CD4-positive, alpha-beta memory T cell (primary cell): ENCODE data around the gene SYNPR. TPM values are rescaled to one million over a fixed set of nuclear protein-coding genes. Genes with fewer than 3 reads are reported as not detected.

Experiments used
- CTCF ChIA-PET: fragments of 350-600 bp; sonication (Branson Sonifier 250); formaldehyde crosslinking; loops from one replicate; lab custom pipeline; 2021; ENCODE audit warnings: inconsistent platforms; ENCODE audit not compliant: partially characterized antibody; lab: Charles Lee
- POLR2A ChIA-PET: fragments of 350-600 bp; sonication (Branson Sonifier 250); formaldehyde crosslinking; loops from one replicate; lab custom pipeline; 2021; ENCODE audit not compliant: partially characterized antibody; lab: Charles Lee
- DNase-seq, 5 donors: peaks; one replicate each; pipeline versions ENCODE4 v3.0.0 to v3.0.0-alpha.2; 2020 to 2022; ENCODE audit warnings: mixed read lengths in 1 of 5
- H3K27ac ChIP-seq: one replicate; pipeline ENCODE4 v1.7.0; 2013; ENCODE audit warnings: low read depth, low read length
- H3K27me3 ChIP-seq: 2 replicates; pipeline ENCODE4 v1.7.0; 2013; ENCODE audit warnings: mild to moderate bottlenecking, low read length, moderate library complexity; ENCODE audit not compliant: insufficient read depth
- H3K36me3 ChIP-seq: 2 replicates; pipeline ENCODE4 v1.7.0; 2013; ENCODE audit warnings: mild to moderate bottlenecking, low read length, moderate library complexity; ENCODE audit not compliant: insufficient read depth
- H3K4me1 ChIP-seq: 2 replicates; pipeline ENCODE4 v1.7.0; 2013; ENCODE audit warnings: mild to moderate bottlenecking, low read length, moderate library complexity; ENCODE audit not compliant: insufficient read depth
- H3K4me3 ChIP-seq, 2 donors: one replicate each; pipeline ENCODE4 v1.7.0; 2013; ENCODE audit warnings: low read length in 2 of 2, mild to moderate bottlenecking in 1 of 2
- H3K9me3 ChIP-seq, 2 donors: one replicate each; pipeline ENCODE4 v1.7.0; 2013; ENCODE audit warnings: low read length in 2 of 2, control low read depth in 1 of 2; ENCODE audit not compliant: control insufficient read depth in 1 of 2
- H3K27ac Mint-ChIP-seq, 7 donors: one replicate each; pipeline ENCODE4 v1.8.0; 2020 to 2021; ENCODE audit warnings: mixed read lengths in 7 of 7, mild to moderate bottlenecking in 6 of 7, inconsistent platforms in 3 of 7, moderate library complexity in 3 of 7
- H3K27me3 Mint-ChIP-seq, 2 donors: one replicate each; pipeline ENCODE4 v1.8.0; 2020 to 2021; ENCODE audit warnings: mixed read lengths in 2 of 2
- H3K36me3 Mint-ChIP-seq, 2 donors: one replicate each; pipeline ENCODE4 v1.8.0; 2020 to 2021; ENCODE audit warnings: mixed read lengths in 2 of 2, inconsistent platforms in 1 of 2, mild to moderate bottlenecking in 1 of 2
- H3K4me1 Mint-ChIP-seq, 4 donors: one replicate each; pipeline ENCODE4 v1.8.0; 2020 to 2021; ENCODE audit warnings: mixed read lengths in 4 of 4, mild to moderate bottlenecking in 1 of 4
- H3K4me3 Mint-ChIP-seq, 8 donors: one replicate each; pipeline ENCODE4 v1.8.0; 2020 to 2021; ENCODE audit warnings: mixed read lengths in 8 of 8, mild to moderate bottlenecking in 7 of 8, moderate library complexity in 6 of 8, inconsistent platforms in 3 of 8
- H3K9me3 Mint-ChIP-seq, 8 donors: one replicate each; pipeline ENCODE4 v1.8.0; 2020 to 2021; ENCODE audit warnings: mixed read lengths in 8 of 8, mild to moderate bottlenecking in 5 of 8, inconsistent platforms in 3 of 8, moderate library complexity in 1 of 8
- intact Hi-C: fragments of 100-400 bp; cut with micrococcal nuclease; formaldehyde crosslinking; loops from one replicate; pipeline ENCODE4 v1.15.1; 2023
- polyA plus RNA-seq, 2 donors: library from polyadenylated mRNA; unstranded; fragments of 300-500 nt; fragmentation: Illumina TruSeq; gene quantifications; one replicate each; pipeline ENCODE4 v1.2.3, GENCODE V29; 2021
- total RNA-seq, 2 experiments: library from RNA; stranded (reverse); gene quantifications; one replicate each; pipeline ENCODE4 v1.2.3, GENCODE V29; 2021

SYNPR gene
- total and polyA plus RNA-seq, 4 experiments from 2014 or later, result not detected

DNA sequence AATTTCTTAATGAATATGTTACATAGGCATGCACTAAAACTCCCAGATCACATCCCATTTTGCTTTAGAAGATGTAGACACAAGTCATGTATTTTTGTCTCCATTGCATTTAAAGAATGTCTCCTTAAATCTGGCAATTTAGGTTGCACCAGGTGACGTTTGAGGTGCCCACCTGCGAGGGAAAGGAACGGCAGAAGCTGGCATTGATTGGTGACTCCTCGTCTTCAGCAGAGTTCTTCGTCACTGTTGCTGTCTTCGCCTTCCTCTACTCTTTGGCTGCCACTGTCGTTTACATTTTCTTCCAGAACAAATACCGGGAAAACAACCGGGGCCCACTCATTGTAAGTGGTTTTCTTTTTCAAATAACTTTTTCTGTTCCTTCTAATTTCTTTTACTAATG lies 278.3 kb downstream of the SYNPR start:
- H3K4me3 ChIP-seq, result no peak overlapping the region
- intact Hi-C loops, result no loop called here
- H3K4me1 Mint-ChIP-seq, result no peaks in the 10 kb centered on the region
- H3K27ac Mint-ChIP-seq, result no peak overlapping the region
- no peaks in the 10 kb centered on the region for H3K27me3 Mint-ChIP-seq
- no peaks in the 10 kb centered on the region for H3K27me3 ChIP-seq
- no peaks in the 10 kb centered on the region for H3K4me1 ChIP-seq
- no peaks in the 10 kb centered on the region for H3K36me3 Mint-ChIP-seq
- no peak overlapping the region for H3K27ac ChIP-seq
- no peak overlapping the region for H3K4me3 Mint-ChIP-seq
- DNase-seq, result no peak
- H3K9me3 ChIP-seq, result no peaks in the 10 kb centered on the region
- H3K9me3 Mint-ChIP-seq, result peaks cover 0 to 2% (median 0%) of the 10 kb centered on the region in 8 donors
- no peaks in the 10 kb centered on the region for H3K36me3 ChIP-seq
- ChIA-PET POLR2A (no interaction called here), CTCF (no interaction called here)

DNA sequence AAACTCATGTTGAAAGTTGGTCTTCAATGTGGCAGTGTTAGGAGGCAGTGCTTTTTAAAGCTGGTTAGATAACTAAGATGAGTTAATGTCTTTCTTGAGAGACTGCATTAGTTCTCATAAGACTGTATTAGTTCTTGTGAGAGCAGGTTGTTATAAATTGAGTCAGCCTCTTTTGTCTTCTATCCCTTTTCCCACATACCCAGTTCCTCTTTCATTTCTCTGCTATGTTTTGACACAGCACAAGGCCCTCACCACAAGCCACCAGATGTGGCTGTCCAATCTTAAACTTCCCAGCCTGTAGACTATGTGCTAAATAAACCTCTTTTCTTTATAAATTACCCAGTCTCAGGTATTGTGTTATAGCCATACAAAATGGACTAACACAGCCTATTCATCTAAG lies 279.8 kb downstream of the SYNPR start:
- intact Hi-C loops, result no loop called here
- Mint-ChIP-seq H3K4me3 (no peak overlapping the region), H3K27ac (no peak overlapping the region), H3K4me1 (no peaks in the 10 kb centered on the region), H3K36me3 (no peaks in the 10 kb centered on the region), H3K27me3 (no peaks in the 10 kb centered on the region), H3K9me3 (peaks cover 0 to 2% (median 0%) of the 10 kb centered on the region in 8 donors)
- H3K27ac ChIP-seq, result no peak overlapping the region
- CTCF ChIA-PET, result no interaction called here
- H3K9me3 ChIP-seq, result no peaks in the 10 kb centered on the region
- H3K4me3 ChIP-seq, result no peak overlapping the region
- no peak for DNase-seq
- POLR2A ChIA-PET, result no interaction called here
- H3K36me3 ChIP-seq, result no peaks in the 10 kb centered on the region
- H3K27me3 ChIP-seq, result no peaks in the 10 kb centered on the region
- H3K4me1 ChIP-seq, result no peaks in the 10 kb centered on the region

DNA sequence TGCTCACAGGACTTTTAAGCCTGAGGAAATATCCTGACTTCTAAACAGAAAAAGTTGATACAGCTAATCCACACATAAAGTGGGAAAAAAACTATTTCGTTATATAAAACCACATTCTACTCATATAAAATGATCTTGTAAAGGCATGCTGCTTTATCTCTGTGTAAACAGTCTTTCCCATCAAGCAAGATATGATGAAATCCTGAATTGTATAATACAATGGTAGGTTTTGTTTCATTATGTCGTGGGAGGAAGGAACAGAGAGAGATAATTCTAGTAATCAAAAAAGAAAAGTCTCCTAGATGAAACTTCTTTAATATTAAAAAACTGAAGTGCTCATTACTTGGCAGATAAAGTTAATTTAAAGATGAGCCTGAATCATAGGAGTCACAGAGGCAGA lies 281.8 kb downstream of the SYNPR start:
- POLR2A ChIA-PET, result no interaction called here
- intact Hi-C loops, result no loop called here
- CTCF ChIA-PET, result no interaction called here

DNA sequence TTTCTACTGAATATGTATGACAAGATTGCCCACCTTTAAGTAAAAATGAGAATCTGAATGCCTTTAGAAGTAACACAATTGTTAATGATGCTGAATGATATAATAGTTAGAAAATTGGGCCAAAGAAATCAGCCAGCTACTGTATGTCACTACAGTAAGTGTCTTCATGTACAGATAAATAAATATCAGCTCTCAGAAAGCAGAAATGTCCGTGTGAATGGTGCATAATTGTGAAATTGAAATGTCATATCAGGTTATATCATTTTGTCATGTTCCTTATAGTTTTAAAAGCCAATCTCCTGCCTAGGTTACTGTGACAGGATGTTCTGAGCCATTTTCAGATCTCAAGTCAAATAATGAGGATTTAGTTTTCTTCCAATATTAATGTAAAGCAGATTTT lies 283.8 kb downstream of the SYNPR start:
- no peaks in the 10 kb centered on the region for H3K9me3 Mint-ChIP-seq
- no peaks in the 10 kb centered on the region for H3K4me1 Mint-ChIP-seq
- no peaks in the 10 kb centered on the region for H3K36me3 Mint-ChIP-seq
- Histone ChIP-seq H3K4me1 (no peaks in the 10 kb centered on the region), H3K27ac (no peak overlapping the region), H3K4me3 (no peak overlapping the region), H3K36me3 (no peaks in the 10 kb centered on the region), H3K27me3 (no peaks in the 10 kb centered on the region), H3K9me3 (no peaks in the 10 kb centered on the region)
- DNase-seq, result no peak
- intact Hi-C loops, result no loop called here
- H3K4me3 Mint-ChIP-seq, result no peak overlapping the region
- H3K27me3 Mint-ChIP-seq, result no peaks in the 10 kb centered on the region
- ChIA-PET POLR2A (no interaction called here), CTCF (no interaction called here)
- H3K27ac Mint-ChIP-seq, result no peak overlapping the region

More for the DNA sequence above, 281.8 kb downstream of the SYNPR start:
- Histone ChIP-seq H3K36me3 (no peaks in the 10 kb centered on the region), H3K27me3 (no peaks in the 10 kb centered on the region), H3K4me1 (no peaks in the 10 kb centered on the region), H3K4me3 (no peak overlapping the region), H3K9me3 (no peaks in the 10 kb centered on the region), H3K27ac (no peak overlapping the region)
- Mint-ChIP-seq H3K9me3 (peaks cover 0 to 2% (median 0%) of the 10 kb centered on the region in 8 donors), H3K4me1 (no peaks in the 10 kb centered on the region), H3K4me3 (no peak overlapping the region), H3K27me3 (no peaks in the 10 kb centered on the region), H3K27ac (no peak overlapping the region), H3K36me3 (no peaks in the 10 kb centered on the region)
- no peak for DNase-seq

DNA sequence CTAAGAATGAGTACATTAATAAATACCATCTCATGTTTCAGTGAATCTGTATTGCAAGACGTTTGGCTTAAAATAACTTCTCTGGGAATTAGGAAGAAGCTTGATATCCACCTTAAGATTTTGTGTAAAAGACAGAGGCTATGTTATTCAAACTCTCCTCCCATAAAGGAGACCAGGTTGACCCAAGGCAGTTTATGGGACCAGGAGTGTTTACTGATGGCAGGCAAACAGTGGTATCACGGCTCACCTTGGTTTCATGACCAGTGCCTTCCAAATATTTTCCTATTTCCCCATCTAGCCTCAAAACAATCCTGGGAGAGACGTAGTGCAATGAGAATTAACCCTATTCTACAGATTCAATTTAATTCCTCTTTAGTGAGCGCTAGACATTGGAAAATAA lies 284.2 kb downstream of the SYNPR start:
- H3K4me3 Mint-ChIP-seq, result no peak overlapping the region
- no peak overlapping the region for H3K27ac Mint-ChIP-seq
- Histone ChIP-seq H3K9me3 (no peaks in the 10 kb centered on the region), H3K4me3 (no peak overlapping the region), H3K27me3 (no peaks in the 10 kb centered on the region), H3K36me3 (no peaks in the 10 kb centered on the region), H3K27ac (no peak overlapping the region), H3K4me1 (no peaks in the 10 kb centered on the region)
- H3K27me3 Mint-ChIP-seq, result no peaks in the 10 kb centered on the region
- H3K36me3 Mint-ChIP-seq, result no peaks in the 10 kb centered on the region
- POLR2A ChIA-PET, result no interaction called here
- CTCF ChIA-PET, result no interaction called here
- H3K9me3 Mint-ChIP-seq, result no peaks in the 10 kb centered on the region
- H3K4me1 Mint-ChIP-seq, result no peaks in the 10 kb centered on the region
- intact Hi-C loops, result no loop called here
- DNase-seq, result no peak

DNA sequence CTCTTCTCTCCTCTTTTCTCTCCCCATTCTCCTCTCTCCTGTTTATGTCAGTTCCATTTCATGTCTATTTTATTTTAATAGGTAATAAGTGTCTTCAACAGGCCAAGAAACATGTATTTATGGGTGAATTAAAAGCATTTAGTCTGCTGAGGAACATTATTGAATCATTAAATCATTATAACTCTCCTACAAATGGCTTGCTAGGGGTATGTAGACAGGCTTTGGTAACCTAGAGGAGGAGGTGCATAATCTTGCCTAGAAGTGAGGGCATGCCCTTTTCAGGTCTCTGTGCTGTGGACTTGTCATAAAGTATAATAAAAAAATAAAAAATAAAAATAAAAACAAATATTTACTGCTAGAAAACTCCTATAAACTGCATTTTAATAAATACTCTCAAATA lies 285.5 kb downstream of the SYNPR start:
- no peaks in the 10 kb centered on the region for H3K36me3 ChIP-seq
- no peak for DNase-seq
- intact Hi-C loops, result no loop called here
- H3K4me3 ChIP-seq, result no peak overlapping the region
- ChIA-PET CTCF (no interaction called here), POLR2A (no interaction called here)
- no peaks in the 10 kb centered on the region for H3K27me3 ChIP-seq
- no peaks in the 10 kb centered on the region for H3K36me3 Mint-ChIP-seq
- no peaks in the 10 kb centered on the region for H3K9me3 ChIP-seq
- no peaks in the 10 kb centered on the region for H3K27me3 Mint-ChIP-seq
- no peaks in the 10 kb centered on the region for H3K4me1 Mint-ChIP-seq
- H3K4me3 Mint-ChIP-seq, result no peak overlapping the region
- no peaks in the 10 kb centered on the region for H3K4me1 ChIP-seq
- no peak overlapping the region for H3K27ac Mint-ChIP-seq
- H3K27ac ChIP-seq, result no peak overlapping the region
- no peaks in the 10 kb centered on the region for H3K9me3 Mint-ChIP-seq

DNA sequence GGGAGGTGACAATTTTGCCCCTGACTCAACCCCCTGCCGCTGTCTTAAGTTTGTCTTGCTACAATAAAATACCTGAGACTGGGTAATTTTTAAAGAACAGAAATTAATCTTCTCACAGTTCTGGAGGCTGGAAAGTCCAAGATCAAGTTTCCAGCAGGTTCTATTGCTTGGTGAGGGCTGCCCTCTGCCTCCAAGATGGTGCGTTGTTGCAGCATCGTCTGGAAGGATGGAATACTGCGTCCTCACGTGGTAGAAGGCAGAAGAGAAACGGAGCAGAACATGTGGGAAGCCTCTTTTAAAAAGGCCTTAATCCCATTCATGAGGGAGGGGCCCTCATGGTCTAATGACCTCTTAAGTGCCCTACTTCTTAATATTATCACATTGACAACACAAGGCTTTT lies 287.1 kb downstream of the SYNPR start:
- Mint-ChIP-seq H3K4me1 (no peaks in the 10 kb centered on the region), H3K4me3 (no peak overlapping the region), H3K36me3 (no peaks in the 10 kb centered on the region), H3K27ac (no peak overlapping the region), H3K27me3 (no peaks in the 10 kb centered on the region), H3K9me3 (no peaks in the 10 kb centered on the region)
- H3K4me3 ChIP-seq, result no peak overlapping the region
- no peaks in the 10 kb centered on the region for H3K4me1 ChIP-seq
- POLR2A ChIA-PET, result no interaction called here
- H3K27me3 ChIP-seq, result no peaks in the 10 kb centered on the region
- intact Hi-C loops, result no loop called here
- H3K9me3 ChIP-seq, result no peaks in the 10 kb centered on the region
- H3K27ac ChIP-seq, result no peak overlapping the region
- no peak for DNase-seq
- H3K36me3 ChIP-seq, result no peaks in the 10 kb centered on the region
- CTCF ChIA-PET, result no interaction called here

DNA sequence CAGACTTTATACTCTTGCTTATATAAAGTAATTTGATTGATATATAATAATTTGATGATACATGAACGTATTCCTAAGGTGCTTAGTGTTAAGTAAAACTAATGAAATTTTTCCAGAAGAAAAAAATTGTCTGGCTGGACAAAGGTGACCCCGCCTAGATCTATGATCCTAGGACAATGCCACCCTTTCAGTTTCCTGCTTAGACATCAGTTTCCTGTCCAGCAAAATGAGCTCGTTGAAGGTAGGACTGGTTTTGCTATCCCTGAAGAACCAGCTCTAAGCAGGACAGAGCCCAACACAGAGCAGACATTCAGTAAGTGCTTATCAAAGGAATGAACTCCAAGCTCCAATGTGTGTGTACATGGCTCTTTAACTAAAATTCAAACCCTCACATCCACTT lies 293.6 kb downstream of the SYNPR start:
- intact Hi-C loops, result no loop called here
- peaks cover 0 to 1% of the 10 kb centered on the region in 2 donors for H3K27me3 Mint-ChIP-seq
- POLR2A ChIA-PET, result no interaction called here

More for the DNA sequence above, 293.6 kb downstream of the SYNPR start:
- no peak for DNase-seq
- H3K9me3 Mint-ChIP-seq, result no peaks in the 10 kb centered on the region
- CTCF ChIA-PET, result no interaction called here
- no peak overlapping the region for H3K4me3 Mint-ChIP-seq
- no peaks in the 10 kb centered on the region for H3K36me3 Mint-ChIP-seq
- no peaks in the 10 kb centered on the region for H3K4me1 ChIP-seq
- H3K36me3 ChIP-seq, result no peaks in the 10 kb centered on the region
- H3K4me1 Mint-ChIP-seq, result no peaks in the 10 kb centered on the region
- H3K27ac ChIP-seq, result no peak overlapping the region
- H3K4me3 ChIP-seq, result no peak overlapping the region
- H3K9me3 ChIP-seq, result no peaks in the 10 kb centered on the region
- no peak overlapping the region for H3K27ac Mint-ChIP-seq
- H3K27me3 ChIP-seq, result no peaks in the 10 kb centered on the region
